ENCODE data around the gene EXOC2.
A peak's percentile ranks its signal among the peaks of the same experiment; 100 is the strongest.

EXOC2 gene

DNA sequence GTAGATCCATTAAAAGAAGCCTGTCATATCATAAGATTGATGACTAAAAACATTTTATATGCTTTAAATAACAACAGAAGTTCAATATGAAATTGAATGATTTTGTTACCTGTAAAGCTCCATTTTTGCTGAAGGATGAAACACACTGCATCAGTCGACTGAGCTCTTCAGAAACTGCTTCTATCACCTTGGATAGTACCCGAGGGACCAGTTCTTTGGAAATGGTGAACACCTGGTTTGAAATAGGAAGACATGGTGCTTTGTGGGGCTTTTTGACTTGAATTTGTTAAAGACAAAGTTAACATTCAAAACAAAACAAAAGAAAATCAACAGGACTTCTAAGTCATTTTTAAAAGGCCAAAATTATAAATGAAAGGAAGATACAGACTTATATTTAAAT is 195.7 kb downstream of the EXOC2 start:
- no peaks in the 10 kb centered on the region for H3K9me3 ChIP-seq (ENCODE audit: insufficient read depth, low read length)
- no peaks in the 10 kb centered on the region for H4K20me1 ChIP-seq (ENCODE audit: insufficient read depth, low read length)
- H3K4me2 ChIP-seq (ENCODE audit: low read length): peak overlapping the region; percentile 81
- no peaks in the 10 kb centered on the region for H3K27me3 ChIP-seq (ENCODE audit: low read depth, low read length)
- TF ChIP-seq, protein P1, sequence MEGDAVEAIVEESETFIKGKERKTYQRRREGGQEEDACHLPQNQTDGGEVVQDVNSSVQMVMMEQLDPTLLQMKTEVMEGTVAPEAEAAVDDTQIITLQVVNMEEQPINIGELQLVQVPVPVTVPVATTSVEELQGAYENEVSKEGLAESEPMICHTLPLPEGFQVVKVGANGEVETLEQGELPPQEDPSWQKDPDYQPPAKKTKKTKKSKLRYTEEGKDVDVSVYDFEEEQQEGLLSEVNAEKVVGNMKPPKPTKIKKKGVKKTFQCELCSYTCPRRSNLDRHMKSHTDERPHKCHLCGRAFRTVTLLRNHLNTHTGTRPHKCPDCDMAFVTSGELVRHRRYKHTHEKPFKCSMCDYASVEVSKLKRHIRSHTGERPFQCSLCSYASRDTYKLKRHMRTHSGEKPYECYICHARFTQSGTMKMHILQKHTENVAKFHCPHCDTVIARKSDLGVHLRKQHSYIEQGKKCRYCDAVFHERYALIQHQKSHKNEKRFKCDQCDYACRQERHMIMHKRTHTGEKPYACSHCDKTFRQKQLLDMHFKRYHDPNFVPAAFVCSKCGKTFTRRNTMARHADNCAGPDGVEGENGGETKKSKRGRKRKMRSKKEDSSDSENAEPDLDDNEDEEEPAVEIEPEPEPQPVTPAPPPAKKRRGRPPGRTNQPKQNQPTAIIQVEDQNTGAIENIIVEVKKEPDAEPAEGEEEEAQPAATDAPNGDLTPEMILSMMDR (IDR thresholded peaks at IDR 0.05; ENCODE audit: low read depth, low read length): no peak
- no peak for TF ChIP-seq EZH2phosphoT487 (IDR thresholded peaks at IDR 0.05; ENCODE audit: low read depth)
- peak overlapping the region; percentile 93 for H3K9ac ChIP-seq (ENCODE audit: low read length)
- H3K79me2 ChIP-seq (ENCODE audit: low read length): peaks cover 17% of the 10 kb centered on the region
- H3K36me3 ChIP-seq (replicated peaks; ENCODE audit: low read depth, low read length): peaks cover 16% of the 10 kb centered on the region
- peak overlapping the region; percentile 61 for H3K4me3 ChIP-seq (ENCODE audit: low read length)
- peak overlapping the region; percentile 99 for H3K27ac ChIP-seq (ENCODE audit: low read length)
- peaks cover 75% of the 10 kb centered on the region for H3K4me1 ChIP-seq (ENCODE audit: low read length)
- H2AFZ ChIP-seq (ENCODE audit: low read depth, low read length): no peak overlapping the region

DNA sequence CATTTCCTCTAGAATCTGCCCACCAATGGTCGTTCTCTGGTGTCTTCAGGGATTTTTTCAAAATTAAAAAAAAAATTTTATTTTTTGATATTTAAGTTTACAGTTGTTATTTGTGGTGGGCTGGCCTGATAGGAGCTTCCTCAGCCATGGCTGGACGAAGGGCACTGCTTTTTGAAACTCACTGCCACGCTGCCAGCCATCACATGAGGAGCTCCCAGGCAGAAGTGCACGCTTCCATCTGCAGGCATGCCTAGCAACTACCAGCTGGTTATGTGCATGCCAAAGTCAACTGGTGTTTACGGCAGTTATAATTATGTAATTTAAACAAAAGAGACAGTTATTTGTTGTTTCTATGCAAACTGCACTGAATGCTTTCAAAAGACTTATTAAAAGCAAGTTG is 196.3 kb downstream of the EXOC2 start:
- no peak overlapping the region for H2AFZ ChIP-seq (ENCODE audit: low read depth, low read length)

DNA sequence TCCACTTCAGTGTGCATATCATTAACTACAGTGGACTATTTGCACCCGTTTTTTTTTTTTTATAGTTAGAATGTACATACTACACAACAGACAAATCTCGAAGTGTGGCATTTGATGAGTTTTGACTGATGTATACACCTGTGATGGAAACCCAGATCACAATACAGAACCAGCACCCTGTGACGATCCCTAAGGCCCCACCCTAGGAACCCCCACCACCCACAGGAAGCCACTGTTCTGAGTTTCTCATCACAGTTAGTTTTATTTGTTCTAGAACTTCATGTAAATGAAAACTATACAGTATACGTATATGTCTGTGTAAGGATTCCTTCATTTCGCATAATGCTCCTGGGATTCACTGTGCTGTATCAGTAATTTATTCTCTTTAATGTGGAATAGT is 198.5 kb downstream of the EXOC2 start:
- Histone ChIP-seq H3K4me2 (ENCODE audit: low read length) (no peak overlapping the region), H3K79me2 (ENCODE audit: low read length) (peaks cover 18% of the 10 kb centered on the region), H3K27me3 (ENCODE audit: low read depth, low read length) (no peaks in the 10 kb centered on the region), H3K4me3 (ENCODE audit: low read length) (no peak overlapping the region), H3K9ac (ENCODE audit: low read length) (no peak overlapping the region), H3K4me1 (ENCODE audit: low read length) (peaks cover 86% of the 10 kb centered on the region), H3K9me3 (ENCODE audit: insufficient read depth, low read length) (no peaks in the 10 kb centered on the region), H2AFZ (ENCODE audit: low read depth, low read length) (no peak overlapping the region), H3K27ac (ENCODE audit: low read length) (0 out of 2 replicates have a peak overlapping the region, but pooled peaks have one; percentile 4), H3K36me3 (replicated peaks; ENCODE audit: low read depth, low read length) (peaks cover 22% of the 10 kb centered on the region), H4K20me1 (ENCODE audit: insufficient read depth, low read length) (no peaks in the 10 kb centered on the region)
- TF ChIP-seq, protein P1 (IDR thresholded peaks at IDR 0.05; ENCODE audit: low read depth, low read length): no peak
- no peak for TF ChIP-seq EZH2phosphoT487 (IDR thresholded peaks at IDR 0.05; ENCODE audit: low read depth)

More for the DNA sequence above, 196.3 kb downstream of the EXOC2 start:
- Histone ChIP-seq H4K20me1 (ENCODE audit: insufficient read depth, low read length) (no peaks in the 10 kb centered on the region), H3K9me3 (ENCODE audit: insufficient read depth, low read length) (no peaks in the 10 kb centered on the region), H3K4me3 (ENCODE audit: low read length) (no peak overlapping the region), H3K79me2 (ENCODE audit: low read length) (peaks cover 20% of the 10 kb centered on the region), H3K36me3 (replicated peaks; ENCODE audit: low read depth, low read length) (peaks cover 22% of the 10 kb centered on the region), H3K4me1 (ENCODE audit: low read length) (peaks cover 77% of the 10 kb centered on the region), H3K27me3 (ENCODE audit: low read depth, low read length) (no peaks in the 10 kb centered on the region), H3K9ac (ENCODE audit: low read length) (peak overlapping the region; percentile 93), H3K4me2 (ENCODE audit: low read length) (peak overlapping the region; percentile 81), H3K27ac (ENCODE audit: low read length) (peak overlapping the region; percentile 99)
- no peak for TF ChIP-seq EZH2phosphoT487 (IDR thresholded peaks at IDR 0.05; ENCODE audit: low read depth)
- TF ChIP-seq, protein P1 (IDR thresholded peaks at IDR 0.05; ENCODE audit: low read depth, low read length): no peak

DNA sequence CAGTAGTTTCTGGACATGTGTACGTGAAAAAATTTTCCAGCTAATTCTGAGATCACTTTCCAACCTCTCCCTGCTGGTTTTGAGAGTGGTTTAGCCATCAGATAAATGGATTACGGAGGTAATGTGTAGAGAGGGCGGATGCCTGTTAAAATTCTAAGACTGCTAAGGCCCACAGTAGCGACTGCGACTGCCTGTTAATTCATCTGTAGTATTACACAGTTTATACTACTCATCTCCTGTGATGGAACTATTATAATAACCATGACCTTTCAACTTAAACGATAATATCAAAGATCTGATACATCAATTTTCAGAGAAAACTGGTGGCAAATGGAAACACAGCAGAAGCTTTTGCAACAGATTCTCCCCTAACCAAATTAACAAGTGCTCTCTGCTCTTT is 199.1 kb downstream of the EXOC2 start:
- TF ChIP-seq EZH2phosphoT487 (IDR thresholded peaks at IDR 0.05; ENCODE audit: low read depth): no peak
- TF ChIP-seq, protein P1 (IDR thresholded peaks at IDR 0.05; ENCODE audit: low read depth, low read length): no peak
- Histone ChIP-seq H3K9me3 (ENCODE audit: insufficient read depth, low read length) (no peaks in the 10 kb centered on the region), H4K20me1 (ENCODE audit: insufficient read depth, low read length) (no peaks in the 10 kb centered on the region), H3K4me2 (ENCODE audit: low read length) (no peak overlapping the region), H3K27me3 (ENCODE audit: low read depth, low read length) (no peaks in the 10 kb centered on the region), H3K4me1 (ENCODE audit: low read length) (peaks cover 86% of the 10 kb centered on the region), H3K79me2 (ENCODE audit: low read length) (peaks cover 18% of the 10 kb centered on the region), H3K9ac (ENCODE audit: low read length) (no peak overlapping the region), H3K27ac (ENCODE audit: low read length) (peak overlapping the region; percentile 17; the same call in 1 of the 2 replicates), H2AFZ (ENCODE audit: low read depth, low read length) (no peak overlapping the region), H3K4me3 (ENCODE audit: low read length) (no peak overlapping the region), H3K36me3 (replicated peaks; ENCODE audit: low read depth, low read length) (peaks cover 22% of the 10 kb centered on the region)
